ENCODE data around the gene G3BP2. TPM values are rescaled to one million over a fixed set of nuclear protein-coding genes. Genes with fewer than 3 reads are reported as not detected.

The G3BP2 gene
- total and polyA plus RNA-seq, 2 experiments from 2014 or later: 86.0 to 176 TPM

GRCh38 chr4:75705198-75705977 lies 32.2 kb upstream of the G3BP2 start:
- H3K27ac ChIP-seq: peak overlapping the region; percentile 57

GRCh38 chr4:75702919-75703411 lies 29.8 kb upstream of the G3BP2 start:
- no peaks in the 10 kb centered on the region for H4K20me1 ChIP-seq (ENCODE audit: insufficient read depth, poor library complexity, severe bottlenecking)
- H3K9me2 ChIP-seq (replicated peaks; ENCODE audit: insufficient read depth): no peaks in the 10 kb centered on the region
- no peaks in the 10 kb centered on the region for H3K36me3 ChIP-seq (replicated peaks; ENCODE audit: insufficient read depth, low read depth)
- H3K79me2 ChIP-seq: peaks cover 10% of the 10 kb centered on the region
- no peaks in the 10 kb centered on the region for H3K27me3 ChIP-seq
- TF ChIP-seq EZH2phosphoT487 (IDR thresholded peaks at IDR 0.05; ENCODE audit: low read depth, severe bottlenecking, unreplicated experiment) (no peak), EZH2 (IDR thresholded peaks at IDR 0.05; ENCODE audit: borderline replicate concordance) (no peak), CTCF (IDR thresholded peaks at IDR 0.05; ENCODE audit: poor library complexity) (no peak)
- H3K4me3 ChIP-seq: no peak overlapping the region
- no peaks in the 10 kb centered on the region for H3K9me3 ChIP-seq (ENCODE audit: low read depth)
- WGBS (ENCODE audit: low lambda C conversion rate, missing lambda C conversion rate): 23% methylated on average over 4 of the region's 4 CpGs
- no peak overlapping the region for H2AFZ ChIP-seq
- H3K4me1 ChIP-seq (ENCODE audit: insufficient read depth): peaks cover 6% of the 10 kb centered on the region
- peak overlapping the region; percentile 70 for H3K27ac ChIP-seq
- peak overlapping the region; percentile 56 for H3K4me2 ChIP-seq
- peak; percentile 53 for DNase-seq (ENCODE audit: low spot score)

More at GRCh38 chr4:75705198-75705977, 32.2 kb upstream of the G3BP2 start:
- TF ChIP-seq EZH2 (IDR thresholded peaks at IDR 0.05; ENCODE audit: borderline replicate concordance): no peak
- TF ChIP-seq CTCF (IDR thresholded peaks at IDR 0.05; ENCODE audit: poor library complexity): no peak
- no peak for TF ChIP-seq EZH2phosphoT487 (IDR thresholded peaks at IDR 0.05; ENCODE audit: low read depth, severe bottlenecking, unreplicated experiment)
- H3K4me1 ChIP-seq (ENCODE audit: insufficient read depth): peaks cover 6% of the 10 kb centered on the region
- no peak overlapping the region for H2AFZ ChIP-seq
- no peaks in the 10 kb centered on the region for H3K27me3 ChIP-seq
- H3K4me2 ChIP-seq: no peak overlapping the region
- no peak for DNase-seq (ENCODE audit: low spot score)
- no peaks in the 10 kb centered on the region for H3K36me3 ChIP-seq (replicated peaks; ENCODE audit: insufficient read depth, low read depth)
- no peaks in the 10 kb centered on the region for H4K20me1 ChIP-seq (ENCODE audit: insufficient read depth, poor library complexity, severe bottlenecking)
- peaks cover 15% of the 10 kb centered on the region for H3K79me2 ChIP-seq
- 85% methylated on average over 6 of the region's 6 CpGs for whole genome bisulfite sequencing (ENCODE audit: low lambda C conversion rate, missing lambda C conversion rate)
- H3K9me2 ChIP-seq (replicated peaks; ENCODE audit: insufficient read depth): no peaks in the 10 kb centered on the region
- no peak overlapping the region for H3K4me3 ChIP-seq
- no peaks in the 10 kb centered on the region for H3K9me3 ChIP-seq (ENCODE audit: low read depth)

- Histone ChIP-seq H3K4me2 (no peak overlapping the region), H4K20me1 (ENCODE audit: insufficient read depth, poor library complexity, severe bottlenecking) (no peaks in the 10 kb centered on the region), H3K79me2 (peaks cover 6% of the 10 kb centered on the region), H3K27me3 (no peaks in the 10 kb centered on the region), H3K27ac (no peak overlapping the region), H3K9me3 (ENCODE audit: low read depth) (no peaks in the 10 kb centered on the region), H3K36me3 (replicated peaks; ENCODE audit: insufficient read depth, low read depth) (no peaks in the 10 kb centered on the region), H3K9me2 (replicated peaks; ENCODE audit: insufficient read depth) (no peaks in the 10 kb centered on the region), H2AFZ (no peak overlapping the region), H3K4me3 (no peak overlapping the region), H3K4me1 (ENCODE audit: insufficient read depth) (peaks cover 6% of the 10 kb centered on the region)
- WGBS (ENCODE audit: low lambda C conversion rate, missing lambda C conversion rate): 0% methylated on average over 1 of the region's 1 CpG
- no peak for DNase-seq (ENCODE audit: low spot score)
- TF ChIP-seq EZH2 (IDR thresholded peaks at IDR 0.05; ENCODE audit: borderline replicate concordance): no peak
- TF ChIP-seq EZH2phosphoT487 (IDR thresholded peaks at IDR 0.05; ENCODE audit: low read depth, severe bottlenecking, unreplicated experiment): no peak
- TF ChIP-seq CTCF (IDR thresholded peaks at IDR 0.05; ENCODE audit: poor library complexity): no peak
These were observed 26.1 kb upstream of the G3BP2 start for GRCh38 chr4:75699299-75699698.
